Mucosa of descending colon (tissue), 3 donors: Measurements from ENCODE around the gene HOXA3. TPM values are rescaled to one million over a fixed set of nuclear protein-coding genes. Genes with fewer than 3 reads are reported as not detected.

Experiments used
- ATAC-seq: fragments of 200-7000 bp; cut with Tn5 transposase; one replicate; pipeline ENCODE4 v1.9.1; 2020; ENCODE audit warnings: mild to moderate bottlenecking, moderate library complexity
- DNase-seq, 3 donors: peaks; one replicate each; pipeline ENCODE4 v3.0.0-alpha.2; 2020
- H3K36me3 ChIP-seq: fragments of 200-600 bp; one replicate; pipeline ENCODE4 v1.8.0; 2021; ENCODE audit warnings: low read depth, mild to moderate bottlenecking
- H3K4me1 ChIP-seq: fragments of 200-600 bp; one replicate; pipeline ENCODE4 v1.8.0; 2021; ENCODE audit warnings: low read depth, mild to moderate bottlenecking
- H3K4me3 ChIP-seq: fragments of 200-600 bp; one replicate; pipeline ENCODE4 v1.8.0; 2021; ENCODE audit warnings: mild to moderate bottlenecking
- H3K9me3 ChIP-seq: fragments of 200-600 bp; one replicate; pipeline ENCODE4 v1.8.0; 2021; ENCODE audit warnings: mild to moderate bottlenecking
- intact Hi-C, 2 donors: fragments of 100-400 bp; cut with DNase I in 1 of 2; cut with micrococcal nuclease in 1 of 2; formaldehyde crosslinking; loops; one replicate each; pipeline versions ENCODE4 v1.11.0 to v1.11.1; 2022; cut with DNase I, micrococcal nuclease
- total RNA-seq, 3 donors: library from RNA; stranded (reverse); fragmentation: NEBNext Ultra II Directional in 2 of 3; extraction: Animal tissue kit (Norgen Biotek cat#: 25700) in 2 of 3; gene quantifications; one replicate each; pipeline versions ENCODE4 v1.2.1 to v1.2.4, GENCODE V29; 2021 to 2023
- TF ChIP-seq, protein P1 (sequence below): fragments of 200-600 bp; IDR thresholded peaks from one replicate; pipeline ENCODE4 v1.8.0; 2022; ENCODE audit warnings: antibody characterized with exemption, mild to moderate bottlenecking
- donor health status: DM: no; HTN: no; CAD: no; lungs with moderate emphysema.
- donor health status: DM: no; HTN: no; CAD: no.
- donor health status: DM: no; HTN: yes; CAD: no.

HOXA3 gene
- total RNA-seq, 3 donors from 2014 or later = 19.9 to 38.1 (median 20.5) TPM

DNA sequence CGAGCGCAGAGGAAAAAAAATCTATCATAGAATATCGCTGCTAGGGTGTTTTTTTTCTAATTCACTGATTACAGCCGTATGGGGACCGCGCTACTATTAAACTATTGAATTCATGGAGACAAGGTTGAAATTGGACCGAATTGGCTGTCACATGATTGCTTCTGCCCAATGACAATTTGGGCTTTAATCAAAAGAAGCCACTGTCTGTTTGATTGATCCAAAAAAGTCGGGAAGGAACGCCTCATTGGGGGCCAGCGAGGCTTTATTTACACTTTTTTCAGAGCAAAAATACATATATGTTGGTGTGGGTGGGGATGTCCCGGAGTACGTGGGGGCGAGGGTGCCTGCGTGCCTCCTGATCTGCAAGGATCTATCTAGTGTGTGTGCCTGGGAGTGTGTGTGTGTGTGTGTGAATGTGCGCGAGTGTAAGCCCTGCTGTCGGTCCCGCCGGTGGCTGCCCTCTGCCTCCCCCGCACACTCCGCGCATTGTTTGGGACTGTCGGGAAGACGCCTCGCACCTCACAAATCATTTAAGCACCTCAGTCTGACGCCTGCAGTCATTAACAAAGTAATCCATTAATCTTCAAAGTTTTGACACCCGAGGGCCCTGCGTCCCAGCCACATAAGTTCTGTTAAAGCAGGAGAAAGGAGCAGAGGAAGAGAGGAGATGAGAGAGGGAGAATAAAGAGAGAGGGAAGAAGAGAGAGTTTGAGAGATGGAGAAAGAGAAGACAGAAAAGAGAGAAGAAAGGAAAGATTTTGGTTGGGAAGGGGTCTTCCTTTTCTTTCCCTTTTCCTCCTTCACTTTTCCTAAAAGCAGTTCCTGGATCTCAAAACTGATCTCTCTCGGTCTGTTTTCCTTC lies 49.6 kb downstream of the HOXA3 start, which contains the start of gene HOXA2:
Gene HOXA2, minus strand, starts transcription at position 103 of the 862 bp plus-strand sequence. CDS start 183 bp downstream, outside the sequence.
- intact Hi-C loops = no loop called here
- H3K36me3 ChIP-seq = no peaks in the 10 kb centered on the region
- peaks cover 21% of the 10 kb centered on the region for H3K4me1 ChIP-seq
- TF ChIP-seq, protein P1, sequence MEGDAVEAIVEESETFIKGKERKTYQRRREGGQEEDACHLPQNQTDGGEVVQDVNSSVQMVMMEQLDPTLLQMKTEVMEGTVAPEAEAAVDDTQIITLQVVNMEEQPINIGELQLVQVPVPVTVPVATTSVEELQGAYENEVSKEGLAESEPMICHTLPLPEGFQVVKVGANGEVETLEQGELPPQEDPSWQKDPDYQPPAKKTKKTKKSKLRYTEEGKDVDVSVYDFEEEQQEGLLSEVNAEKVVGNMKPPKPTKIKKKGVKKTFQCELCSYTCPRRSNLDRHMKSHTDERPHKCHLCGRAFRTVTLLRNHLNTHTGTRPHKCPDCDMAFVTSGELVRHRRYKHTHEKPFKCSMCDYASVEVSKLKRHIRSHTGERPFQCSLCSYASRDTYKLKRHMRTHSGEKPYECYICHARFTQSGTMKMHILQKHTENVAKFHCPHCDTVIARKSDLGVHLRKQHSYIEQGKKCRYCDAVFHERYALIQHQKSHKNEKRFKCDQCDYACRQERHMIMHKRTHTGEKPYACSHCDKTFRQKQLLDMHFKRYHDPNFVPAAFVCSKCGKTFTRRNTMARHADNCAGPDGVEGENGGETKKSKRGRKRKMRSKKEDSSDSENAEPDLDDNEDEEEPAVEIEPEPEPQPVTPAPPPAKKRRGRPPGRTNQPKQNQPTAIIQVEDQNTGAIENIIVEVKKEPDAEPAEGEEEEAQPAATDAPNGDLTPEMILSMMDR = no peak
- H3K9me3 ChIP-seq = no peaks in the 10 kb centered on the region
- no peak within 1 kb of the TSS for H3K4me3 ChIP-seq
- peak; percentile 62 to 77 (median 74) for DNase-seq
- peak; percentile 37 for ATAC-seq

DNA sequence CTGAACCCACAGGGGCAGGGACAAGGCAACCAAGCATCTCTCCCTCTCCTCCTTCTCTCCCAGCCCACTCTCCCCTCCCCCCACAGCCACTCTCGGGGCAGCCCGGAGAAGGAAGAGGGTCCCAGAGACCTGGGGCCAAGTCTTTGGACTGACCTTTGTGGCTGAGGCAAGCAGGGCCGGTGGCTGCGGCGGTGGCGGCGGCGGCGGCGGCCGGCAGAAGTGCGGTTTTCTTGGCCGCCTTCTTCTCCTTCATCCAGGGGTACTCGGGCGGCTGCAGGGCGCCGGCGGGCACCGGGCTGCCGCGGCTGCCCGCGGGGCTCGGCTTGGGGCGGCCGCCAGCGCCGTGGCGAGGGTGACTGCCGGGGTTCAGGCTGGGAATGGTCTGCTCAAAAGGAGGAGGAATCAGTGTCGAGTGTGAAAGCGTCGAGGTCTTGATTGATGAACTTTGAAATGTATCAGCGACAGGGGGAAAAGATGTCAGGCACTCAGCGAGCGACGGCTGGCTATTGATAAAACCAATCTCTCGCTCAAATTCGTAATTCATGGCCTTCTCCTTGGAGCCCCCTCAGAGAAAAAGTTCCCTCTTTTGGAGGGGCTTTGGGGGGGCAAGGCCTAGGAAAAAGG lies 50.3 kb downstream of the HOXA3 start:
- no peaks in the 10 kb centered on the region for H3K36me3 ChIP-seq
- DNase-seq (peak in 2 of 3 donors; percentile 51 to 68), ATAC-seq (no peak)
- no peak overlapping the region for H3K4me3 ChIP-seq
- peaks cover 24% of the 10 kb centered on the region for H3K4me1 ChIP-seq
- TF ChIP-seq, protein P1 = no peak
- H3K9me3 ChIP-seq = no peaks in the 10 kb centered on the region
- intact Hi-C loops = no loop called here

DNA sequence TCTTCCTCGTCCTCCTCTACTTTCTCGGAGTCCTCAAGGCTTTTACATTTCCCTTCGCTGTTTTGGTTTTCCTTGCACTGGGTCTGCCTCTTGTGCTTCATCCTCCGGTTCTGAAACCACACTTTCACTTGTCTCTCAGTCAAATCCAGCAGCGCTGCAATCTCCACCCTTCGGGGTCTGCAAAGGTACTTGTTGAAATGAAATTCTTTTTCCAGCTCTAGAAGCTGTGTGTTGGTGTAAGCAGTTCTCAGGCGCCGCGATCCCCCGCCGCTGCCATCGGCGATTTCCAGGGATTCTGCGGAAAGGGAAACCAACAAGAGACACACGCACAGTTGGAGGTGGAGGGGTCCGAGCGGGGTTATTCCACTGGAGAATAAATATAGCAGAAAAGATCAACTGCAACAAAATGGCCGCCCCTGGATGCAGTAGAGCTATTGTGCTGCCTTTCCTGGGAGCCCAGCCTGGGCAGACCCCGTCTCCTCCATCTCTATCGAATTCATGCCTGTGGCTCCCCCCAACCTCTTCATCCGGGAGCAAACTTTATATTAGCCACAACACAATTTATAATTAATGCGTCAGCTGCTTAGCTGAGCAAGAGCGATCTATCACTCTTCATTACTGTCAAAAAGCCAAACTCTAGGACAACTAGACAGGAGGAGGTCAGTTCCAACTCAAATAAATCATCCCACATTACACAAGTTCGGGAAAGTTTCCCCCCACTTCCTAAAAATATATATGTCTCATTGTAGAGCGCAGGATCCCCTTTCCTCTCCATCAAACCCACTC lies 51.0 kb downstream of the HOXA3 start:
- intact Hi-C loops = no loop called here
- Histone ChIP-seq H3K9me3 (no peaks in the 10 kb centered on the region), H3K4me1 (peaks cover 19% of the 10 kb centered on the region), H3K36me3 (no peaks in the 10 kb centered on the region), H3K4me3 (no peak overlapping the region)
- ATAC-seq = no peak
- TF ChIP-seq, protein P1 = no peak
- peak in 2 of 3 donors; percentile 53 to 62 for DNase-seq

DNA sequence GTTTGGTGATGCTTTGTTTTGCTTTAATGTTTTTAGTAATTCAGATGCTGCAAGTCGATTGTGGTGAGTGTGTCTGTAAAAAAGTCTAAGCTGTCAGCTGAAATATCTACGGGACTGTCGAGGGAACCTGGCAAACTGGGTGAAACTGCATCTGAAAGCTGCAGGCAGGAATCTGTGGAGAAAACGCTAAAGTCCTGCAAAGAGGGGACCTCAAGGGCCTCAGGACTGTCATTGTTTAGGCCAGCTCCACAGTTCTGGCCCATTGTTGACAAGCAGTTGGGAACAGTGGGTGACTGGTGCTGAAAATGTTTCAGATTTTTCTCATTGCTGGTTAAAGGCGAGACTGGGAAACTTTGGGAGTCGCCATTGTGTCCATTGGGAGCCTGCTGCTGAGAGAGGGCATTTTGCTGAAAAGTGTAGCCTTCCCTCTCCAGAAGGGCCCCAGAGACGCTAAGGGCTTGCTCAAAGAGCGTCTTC lies 51.7 kb downstream of the HOXA3 start:
- H3K4me1 ChIP-seq = peaks cover 19% of the 10 kb centered on the region
- TF ChIP-seq, protein P1 = no peak
- intact Hi-C loops = no loop called here
- DNase-seq = peak in 2 of 3 donors; percentile 29 to 37
- H3K9me3 ChIP-seq = no peaks in the 10 kb centered on the region
- no peak overlapping the region for H3K4me3 ChIP-seq
- ATAC-seq = no peak
- no peaks in the 10 kb centered on the region for H3K36me3 ChIP-seq
